Keratinocyte (primary cell): ENCODE measurements around the gene CALML3. TPM values are rescaled to one million over a fixed set of nuclear protein-coding genes. Genes with fewer than 3 reads are reported as not detected.
A peak's percentile ranks its signal among the peaks of the same experiment; 100 is the strongest.

Source experiments
- DNase-seq: peaks from one replicate; pipeline ENCODE4 v3.0.0-alpha.2; 2011; ENCODE audit warnings: low read depth, missing footprints, low spot score
- FAIRE-seq: peaks from 2 replicates; lab custom pipeline; 2011; peaks lifted over from hg19 to GRCh38; lab: Jason Lieb, UNC
- H2AFZ ChIP-seq: 2 replicates; pipeline ENCODE4 v1.6.0; 2012; ENCODE audit warnings: low read length, control low read depth, inconsistent platforms; ENCODE audit not compliant: control insufficient read depth
- H3K27ac ChIP-seq: 2 replicates; pipeline ENCODE4 v1.5.1; 2011; ENCODE audit warnings: low read length; ENCODE audit not compliant: control insufficient read depth, insufficient read depth
- H3K27me3 ChIP-seq: 3 replicates; pipeline ENCODE4 v1.6.0; 2011; ENCODE audit warnings: low read length; ENCODE audit not compliant: control insufficient read depth, insufficient read depth; ENCODE audit errors: extremely low read depth
- H3K36me3 ChIP-seq, 2 experiments: 2 replicates in 1 of 2; 3 replicates in 1 of 2; pipeline ENCODE4 v1.5.1; 2011; ENCODE audit warnings: low read length in 2 of 2, mild to moderate bottlenecking in 1 of 2; ENCODE audit not compliant: control insufficient read depth in 2 of 2, insufficient read depth in 2 of 2; ENCODE audit errors: extremely low read depth in 1 of 2
- H3K4me1 ChIP-seq: 3 replicates; pipeline ENCODE4 v1.5.1; 2011; ENCODE audit warnings: low read length; ENCODE audit not compliant: control insufficient read depth, insufficient read depth; ENCODE audit errors: extremely low read depth
- H3K4me2 ChIP-seq: 3 replicates; pipeline ENCODE4 v1.6.0; 2011; ENCODE audit warnings: low read depth, low read length; ENCODE audit not compliant: control insufficient read depth, insufficient read depth; ENCODE audit errors: extremely low read depth
- H3K4me3 ChIP-seq, 3 experiments: fragments of 200-600 bp in 1 of 3; sonication (generic) in 1 of 3; 2 replicates in 2 of 3; 3 replicates in 1 of 3; pipeline ENCODE4 v1.5.1; 2011 to 2016; ENCODE audit warnings: low read length in 3 of 3, mild to moderate bottlenecking in 3 of 3, control low read depth in 2 of 3, inconsistent platforms in 1 of 3, low read depth in 1 of 3, mixed read lengths in 1 of 3, mixed run types in 1 of 3, moderate library complexity in 1 of 3; ENCODE audit not compliant: control insufficient read depth in 2 of 3, insufficient read depth in 2 of 3; ENCODE audit errors: extremely low read depth in 1 of 3
- H3K79me2 ChIP-seq: 2 replicates; pipeline ENCODE4 v1.6.0; 2012; ENCODE audit warnings: low read length; ENCODE audit not compliant: control insufficient read depth, insufficient read depth
- H3K9ac ChIP-seq: 3 replicates; pipeline ENCODE4 v1.6.0; 2011; ENCODE audit warnings: low read length; ENCODE audit not compliant: control insufficient read depth, insufficient read depth; ENCODE audit errors: extremely low read depth
- H3K9me1 ChIP-seq: 3 replicates; pipeline ENCODE4 v1.6.0; 2011; ENCODE audit warnings: low read length; ENCODE audit not compliant: control insufficient read depth, insufficient read depth; ENCODE audit errors: extremely low read depth
- H3K9me3 ChIP-seq: 2 replicates; pipeline ENCODE4 v1.5.1; 2012; ENCODE audit warnings: low read depth, low read length; ENCODE audit not compliant: control insufficient read depth
- H4K20me1 ChIP-seq: 3 replicates; pipeline ENCODE4 v1.6.0; 2011; ENCODE audit warnings: low read length; ENCODE audit not compliant: control insufficient read depth, insufficient read depth; ENCODE audit errors: extremely low read depth
- CTCF ChIP-seq, 3 experiments: IDR thresholded peaks in 1 of 3; conservative IDR thresholded peaks in 1 of 3; optimal IDR thresholded peaks in 1 of 3; 2 replicates in 2 of 3; 3 replicates in 1 of 3; pipeline versions ENCODE3 to v1.5.1; 2011; ENCODE audit warnings: low read length in 3 of 3, mild to moderate bottlenecking in 3 of 3, moderate library complexity in 2 of 3, control low read depth in 1 of 3, inconsistent platforms in 1 of 3; ENCODE audit not compliant: insufficient read depth in 2 of 3; ENCODE audit errors: extremely low read depth in 1 of 3
- EZH2 ChIP-seq: IDR thresholded peaks from one replicate; pipeline ENCODE4 v1.6.1; 2012; ENCODE audit warnings: inconsistent platforms, mild to moderate bottlenecking, low read length, moderate library complexity
- dilution Hi-C: fragments of 300-500 bp; cut with MboI; formaldehyde crosslinking; loops from one replicate; pipeline ENCODE4 v1.7.0; 2020; ENCODE audit warnings: low sequenced_read_pairs; ENCODE audit not compliant: extremely low pct_ligation_motif_present
- polyA plus RNA-seq, 5 experiments: library from polyadenylated mRNA; depleted of rRNA in 3 of 5; stranded (reverse) in 3 of 5; stranded (forward) in 1 of 5; unstranded in 1 of 5; fragments of >200 nt; gene quantifications; 1 replicate in 1 of 5; 2 replicates in 3 of 5; 3 replicates in 1 of 5; pipeline versions ENCODE4 v1.2.1 to v1.2.3, GENCODE V29; 2011 to 2012; ENCODE audit warnings: missing spikeins in 2 of 5, low read depth in 1 of 5, low replicate concordance in 1 of 5

CALML3 gene
- polyA plus RNA-seq, 1 donor (not counting 4 experiments of a cell fraction or from before 2014, with no cell fraction given), result 7.6 TPM

GRCh38 chr10:5545778-5546710 is 21.3 kb downstream of the CALML3 start:
- H4K20me1 ChIP-seq, result no peaks in the 10 kb centered on the region
- no peak overlapping the region for H2AFZ ChIP-seq
- no peaks in the 10 kb centered on the region for H3K36me3 ChIP-seq
- H3K27ac ChIP-seq, result peak overlapping the region; percentile 87
- H3K27me3 ChIP-seq, result no peaks in the 10 kb centered on the region
- peaks cover 46% of the 10 kb centered on the region for H3K4me1 ChIP-seq
- peak overlapping the region; percentile 31 for H3K9ac ChIP-seq
- H3K4me3 ChIP-seq, result no peak overlapping the region
- dilution Hi-C loops, result no loop called here
- no peak for TF ChIP-seq EZH2
- no peak for TF ChIP-seq CTCF (optimal IDR thresholded peaks at IDR 0.05 in 1 of 3, IDR thresholded peaks at IDR 0.05 in 1 of 3, conservative IDR thresholded peaks at IDR 0.05 in 1 of 3; ENCODE audit: extremely low read depth in 1 of 3, insufficient read depth in 2 of 3, low read length in 3 of 3)
- no peak for DNase-seq
- H3K9me1 ChIP-seq, result no peaks in the 10 kb centered on the region
- peak overlapping the region; percentile 68 for H3K4me2 ChIP-seq
- no peak for FAIRE-seq
- H3K79me2 ChIP-seq, result no peaks in the 10 kb centered on the region
- H3K9me3 ChIP-seq, result no peaks in the 10 kb centered on the region

GRCh38 chr10:5546891-5547680 is 22.3 kb downstream of the CALML3 start:
- Histone ChIP-seq H2AFZ (no peak overlapping the region), H3K4me2 (peak overlapping the region; percentile 68), H3K9me1 (peaks cover 3% of the 10 kb centered on the region), H3K9ac (peak overlapping the region; percentile 65), H3K4me1 (peaks cover 56% of the 10 kb centered on the region), H3K36me3 (no peaks in the 10 kb centered on the region), H3K9me3 (no peaks in the 10 kb centered on the region), H4K20me1 (no peaks in the 10 kb centered on the region), H3K79me2 (no peaks in the 10 kb centered on the region), H3K27me3 (no peaks in the 10 kb centered on the region), H3K4me3 (peak overlapping the region in 1 of 3 experiments; percentile 15), H3K27ac (peak overlapping the region; percentile 87)
- dilution Hi-C loops, result no loop called here
- peak; percentile 53 for FAIRE-seq
- DNase-seq, result no peak
- no peak for TF ChIP-seq EZH2
- no peak for TF ChIP-seq CTCF (optimal IDR thresholded peaks at IDR 0.05 in 1 of 3, IDR thresholded peaks at IDR 0.05 in 1 of 3, conservative IDR thresholded peaks at IDR 0.05 in 1 of 3; ENCODE audit: extremely low read depth in 1 of 3, insufficient read depth in 2 of 3, low read length in 3 of 3)
